Measurements from ENCODE around the gene PLA2G4F.
A peak's percentile ranks its signal among the peaks of the same experiment; 100 is the strongest.

PLA2G4F gene

DNA sequence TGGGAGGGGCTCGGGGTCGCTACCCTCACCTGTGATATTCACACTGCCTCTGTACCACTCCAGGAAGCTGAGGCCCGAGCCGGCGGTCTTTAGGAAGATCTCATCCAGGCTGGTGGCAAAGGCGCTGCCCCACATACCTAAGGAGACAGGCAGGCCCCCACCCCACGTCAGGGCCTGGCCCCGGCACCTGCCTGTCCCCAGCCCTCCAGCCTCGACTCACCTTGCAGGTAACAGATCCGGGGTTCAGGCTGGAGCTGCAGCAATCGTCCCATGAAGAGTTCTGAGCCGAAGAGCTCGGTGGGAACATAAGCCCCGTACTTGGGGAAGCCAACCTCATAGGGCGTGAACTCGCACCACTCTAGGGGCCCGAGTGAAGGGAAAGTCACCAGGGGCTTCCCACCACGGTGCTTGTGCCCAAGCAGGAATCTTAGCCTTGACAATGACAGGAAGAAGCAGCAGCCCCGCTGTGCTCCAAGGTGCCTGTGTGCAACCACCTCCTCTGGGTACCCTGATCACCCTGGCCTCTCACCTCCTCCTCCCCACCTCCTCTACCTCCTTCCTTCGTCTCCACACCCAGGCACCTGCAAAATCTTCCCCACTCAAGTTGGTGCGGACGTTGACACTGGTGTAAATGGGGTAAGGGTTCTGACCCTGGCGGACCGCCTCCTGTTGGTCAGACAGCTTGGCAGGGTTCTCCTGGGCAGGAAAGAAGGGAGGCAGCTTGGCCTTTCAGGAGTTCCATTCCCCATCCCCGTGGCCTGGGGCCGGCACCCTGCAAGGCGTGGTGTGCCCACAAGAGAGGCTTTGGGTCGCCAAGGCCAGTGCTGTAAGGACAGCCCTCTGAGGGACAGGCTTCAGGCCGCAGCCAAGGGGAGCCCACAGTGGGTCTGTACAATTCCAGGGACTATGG, 10.6 kb downstream of the PLA2G4F start:
- no peak for DNase-seq

DNA sequence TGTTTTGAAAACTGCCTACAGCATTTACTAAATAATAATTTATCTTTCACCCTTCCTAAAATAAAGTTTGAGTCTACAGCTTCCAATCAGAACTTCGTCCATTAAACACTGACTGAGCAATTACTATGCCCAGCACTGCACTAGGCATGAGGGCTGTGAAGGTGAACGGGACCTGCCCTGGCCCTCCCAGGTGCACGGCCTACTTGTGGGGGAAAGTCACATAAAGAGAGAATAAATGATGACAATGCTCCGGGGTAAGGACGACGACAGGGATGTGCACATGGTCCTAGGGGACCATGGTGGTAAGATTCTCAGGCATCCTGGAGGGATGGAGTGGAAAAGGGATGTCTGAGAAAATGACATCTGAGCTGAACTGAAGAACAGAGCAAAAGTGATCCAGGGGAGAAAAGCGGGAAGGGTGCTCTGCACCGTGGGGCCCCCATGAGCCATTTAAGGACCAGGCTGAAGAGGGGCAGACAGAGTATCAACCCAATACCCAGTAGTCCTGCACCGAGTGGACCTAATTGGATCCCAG, 11.5 kb downstream of the PLA2G4F start:
- DNase-seq, result no peak

DNA sequence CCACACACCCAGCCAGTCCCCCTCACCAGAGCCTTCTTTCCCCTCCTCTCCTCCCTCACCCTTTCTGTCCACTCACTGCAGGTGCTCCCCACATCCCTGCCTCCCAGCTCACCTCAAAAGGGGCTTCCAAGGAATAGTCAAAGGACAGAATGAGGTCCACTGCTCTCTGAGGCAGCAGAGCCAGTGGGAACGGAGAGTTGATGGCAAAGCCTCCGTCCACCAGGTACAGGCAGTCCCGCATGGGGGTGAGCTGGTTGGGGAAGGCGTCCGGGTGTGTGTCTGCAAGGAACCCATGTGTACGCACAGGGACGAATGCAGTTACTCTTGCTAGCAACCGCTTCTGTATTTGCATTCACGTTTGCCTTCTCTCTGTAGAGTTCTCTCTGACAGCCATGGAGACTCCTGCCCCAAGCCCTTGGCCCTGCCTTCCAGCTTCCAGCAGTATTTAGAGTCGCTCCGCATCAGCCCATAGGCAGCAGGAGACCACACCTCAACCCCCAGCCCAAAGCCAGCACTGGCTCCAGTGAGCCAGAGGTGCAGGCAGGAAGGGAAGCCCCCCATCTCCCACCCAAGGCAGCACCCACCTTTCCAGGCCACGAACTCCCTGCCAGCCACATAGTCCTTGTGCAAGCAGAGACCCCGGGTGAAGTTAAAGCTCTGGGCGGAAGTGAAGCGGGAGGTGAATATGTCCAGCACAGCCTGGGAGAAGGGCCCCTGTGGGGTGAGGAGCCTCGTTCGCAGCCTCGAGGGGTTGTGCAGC, 12.4 kb downstream of the PLA2G4F start:
- DNase-seq, result no peak

DNA sequence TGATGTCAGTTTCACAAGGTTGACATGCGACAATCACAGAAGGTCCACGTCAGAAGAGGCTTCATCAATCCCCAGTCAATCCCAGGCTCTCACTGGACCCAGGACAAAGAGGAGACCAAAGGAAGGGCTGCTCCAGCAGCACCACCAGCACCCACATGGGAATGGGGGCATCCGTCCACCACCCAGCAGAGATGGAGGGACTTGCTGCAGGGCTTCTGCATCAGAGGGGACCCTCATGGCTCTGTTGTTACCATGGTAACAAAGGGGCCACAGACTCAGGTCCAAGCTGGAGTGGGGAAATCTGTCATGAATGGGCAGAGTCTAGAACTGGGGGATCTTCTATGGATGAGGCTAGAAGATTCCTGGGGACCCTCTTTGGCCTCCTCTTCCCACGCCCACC, 13.1 kb downstream of the PLA2G4F start:
- no peak for DNase-seq

DNA sequence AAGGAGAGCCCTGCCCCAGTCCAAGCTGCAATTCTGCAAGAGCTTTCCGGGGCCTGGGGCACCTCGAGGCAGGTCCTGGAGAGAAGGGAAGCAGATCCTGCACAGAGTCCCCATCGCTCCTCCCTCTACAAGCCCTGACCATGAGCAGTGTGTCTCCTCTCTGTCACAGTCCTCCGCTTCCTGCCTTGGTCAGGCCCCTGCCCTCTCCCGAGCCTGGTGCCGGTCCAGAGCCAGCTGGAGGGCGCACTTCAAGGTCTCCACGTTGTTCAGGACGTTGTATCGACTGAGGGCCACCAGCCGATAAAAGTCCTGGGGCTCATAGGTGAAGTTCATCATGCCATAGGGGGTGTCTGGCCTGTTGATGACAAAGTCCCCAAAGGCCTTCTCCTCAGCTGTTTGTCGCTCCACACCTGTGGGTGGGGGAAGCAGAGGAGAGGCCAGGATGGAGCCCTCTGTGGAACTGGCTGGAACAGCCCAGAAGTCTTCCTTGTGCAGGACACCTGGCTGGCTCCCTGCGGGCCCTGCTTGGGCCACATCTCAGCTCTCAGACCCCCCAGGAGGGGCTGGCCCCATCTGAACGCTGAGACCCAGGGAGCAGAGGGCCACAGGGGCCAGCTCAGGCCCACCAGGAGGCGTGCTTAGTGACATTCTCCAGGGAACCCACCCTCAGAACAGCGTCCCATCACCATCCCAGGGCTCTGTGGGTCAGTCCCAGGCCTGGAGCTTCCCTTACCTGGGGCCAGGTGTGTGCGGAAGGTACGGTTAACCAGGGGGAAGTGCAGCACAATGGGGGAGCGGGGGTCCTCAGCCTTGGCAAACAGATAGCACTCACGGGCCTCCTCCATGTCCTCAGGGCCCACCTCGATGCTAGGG, 14.4 kb downstream of the PLA2G4F start:
- DNase-seq, result no peak

DNA sequence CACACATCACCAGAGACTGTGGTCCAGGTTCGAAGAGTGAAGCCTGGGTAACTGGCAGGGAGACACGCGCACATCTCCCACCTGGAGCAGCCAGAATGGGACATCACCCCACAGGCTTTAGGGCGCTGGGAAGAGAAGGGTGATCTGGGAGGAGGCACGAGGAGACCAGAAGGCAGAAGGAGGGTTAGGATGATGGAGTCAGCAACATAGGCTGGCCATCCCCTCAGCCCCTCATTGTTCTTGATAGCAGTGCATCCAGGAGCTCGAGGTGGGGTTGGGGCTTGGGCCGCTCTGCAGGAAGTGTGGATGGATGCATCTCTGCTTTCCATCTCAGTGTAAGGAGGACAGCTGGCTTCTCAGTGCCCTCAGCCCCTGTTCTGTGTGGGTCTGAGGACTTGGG, 15.2 kb downstream of the PLA2G4F start:
- no peak for DNase-seq

DNA sequence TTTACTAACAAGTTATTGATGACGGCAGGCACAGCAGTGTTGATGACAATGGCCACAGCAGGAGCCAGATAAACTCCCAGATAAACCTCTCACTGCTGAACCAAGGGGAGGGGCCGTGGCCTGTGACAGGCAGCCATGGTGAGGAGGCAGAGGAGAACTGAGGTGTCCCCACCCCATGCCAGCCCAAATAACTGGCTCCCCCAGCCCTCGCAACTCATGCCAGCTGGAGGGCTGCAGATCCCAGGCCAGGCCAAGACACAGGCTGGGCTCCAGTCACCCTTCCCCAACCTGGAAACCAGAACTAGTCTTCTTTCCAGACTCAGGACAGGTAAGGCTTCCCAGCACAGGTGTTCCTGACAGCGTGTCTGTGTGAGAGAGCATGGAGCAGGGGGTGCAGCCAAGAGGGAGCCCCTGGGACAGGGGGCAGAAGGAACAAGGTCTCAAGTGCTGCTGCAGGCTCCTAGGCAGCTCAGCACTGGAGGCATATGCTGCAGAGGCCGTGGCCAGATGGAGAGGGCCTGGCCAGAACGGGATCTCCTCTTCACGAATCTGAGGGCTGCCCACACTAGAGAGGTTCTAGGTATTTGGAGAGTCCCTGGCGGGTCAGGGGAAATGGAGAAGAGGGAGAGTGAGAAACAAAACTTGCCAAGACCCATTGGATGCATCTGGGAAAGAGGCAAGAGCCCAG, 15.9 kb downstream of the PLA2G4F start:
- DNase-seq, result no peak

DNA sequence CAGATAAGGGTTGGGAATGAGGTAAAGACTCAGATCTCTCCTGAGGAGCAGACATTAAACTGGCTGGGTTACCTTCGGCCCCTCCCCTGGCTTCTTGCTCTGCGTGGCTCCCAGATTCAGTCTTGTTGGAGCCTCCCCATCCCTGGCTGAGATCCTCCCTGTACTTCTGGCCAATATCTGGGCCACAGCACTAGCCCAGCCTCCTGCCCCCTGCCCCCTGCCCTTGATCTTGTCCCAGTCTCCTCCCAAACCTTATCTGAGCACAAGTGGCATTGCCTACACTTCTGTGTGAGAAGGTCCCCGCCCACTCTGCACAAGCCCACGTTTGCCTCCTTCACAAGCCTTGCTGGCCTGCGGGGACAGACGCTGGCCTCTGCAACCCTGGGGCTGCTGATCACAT, 16.8 kb downstream of the PLA2G4F start:
- DNase-seq, result no peak

DNA sequence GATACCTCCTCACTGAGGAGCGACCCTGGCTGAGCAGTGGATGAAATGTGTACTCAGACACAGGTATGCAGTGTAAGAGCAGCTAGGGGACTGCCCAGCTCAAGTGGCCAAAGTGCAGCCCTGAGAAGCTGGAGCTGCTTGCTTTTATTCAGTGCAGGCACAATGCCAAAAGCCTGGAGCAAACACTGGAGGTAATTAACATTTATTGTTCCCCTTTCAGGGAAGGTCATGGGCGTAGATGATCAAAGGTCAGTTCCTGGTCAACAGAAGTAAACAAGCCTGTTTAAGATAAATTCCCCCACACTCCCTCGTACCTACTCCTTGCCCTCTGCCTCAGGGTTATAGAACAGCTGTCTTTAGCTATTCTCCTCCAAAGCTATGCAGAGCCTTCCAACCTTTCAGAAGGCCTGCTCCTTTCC, 17.5 kb downstream of the PLA2G4F start:
- DNase-seq, result peak; percentile 71

DNA sequence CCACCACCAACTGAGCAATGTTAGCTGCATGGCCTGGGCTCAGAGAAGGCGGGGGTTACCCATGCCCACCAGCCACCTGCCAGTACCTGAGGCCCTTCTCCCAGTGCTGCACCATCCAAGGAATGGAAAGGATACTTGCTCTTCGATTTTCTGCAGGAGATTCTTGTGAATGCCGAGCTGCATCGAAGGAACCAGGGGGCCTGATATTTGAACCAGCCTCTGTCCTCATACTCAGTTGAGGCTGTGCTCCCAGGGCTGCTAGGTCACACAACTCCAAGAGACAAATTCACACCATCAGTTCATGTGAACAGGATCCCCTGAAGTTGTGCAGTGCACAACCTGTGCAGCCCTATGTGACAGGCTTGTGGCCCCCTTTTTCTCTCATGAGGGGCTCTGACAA, 18.0 kb downstream of the PLA2G4F start:
- no peak for DNase-seq

DNA sequence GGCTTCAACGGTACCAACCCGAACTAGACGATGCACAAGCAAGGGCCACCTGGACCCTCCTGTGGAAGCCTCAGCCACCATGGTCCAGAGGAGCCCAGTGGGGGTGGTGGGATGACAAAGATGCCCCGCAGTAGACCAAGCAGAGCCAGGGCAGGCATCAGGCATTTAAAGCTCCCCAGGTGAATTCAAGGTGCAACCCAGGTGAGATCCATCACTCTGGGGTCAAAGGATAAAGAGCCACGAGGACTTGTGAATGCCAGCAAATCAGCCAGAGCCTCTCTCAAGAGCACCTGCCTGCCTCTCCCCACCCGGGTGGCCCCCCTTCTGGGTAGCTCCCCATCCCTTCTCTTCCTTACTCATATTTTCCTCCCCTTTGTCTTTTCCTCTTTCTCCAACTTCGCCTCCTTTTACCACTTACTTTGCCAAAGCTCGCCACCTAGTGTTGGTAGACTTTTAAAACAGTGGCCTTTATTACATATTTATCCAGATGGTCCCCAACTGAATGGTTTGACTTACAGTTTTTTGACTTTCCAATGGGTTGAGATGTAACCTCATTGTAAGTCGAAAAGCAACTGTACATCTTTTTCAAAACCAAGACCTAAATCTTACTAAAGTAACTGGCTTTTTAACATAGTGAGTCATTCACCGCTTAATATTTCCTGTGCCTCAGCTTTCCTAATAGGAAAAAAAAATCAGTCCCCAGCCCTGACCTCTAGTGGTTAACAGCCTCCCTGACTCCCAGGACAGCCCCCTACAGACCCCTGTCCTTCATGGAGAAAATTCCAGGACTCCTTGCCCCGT, 18.8 kb downstream of the PLA2G4F start:
- peak; percentile 70 for DNase-seq

DNA sequence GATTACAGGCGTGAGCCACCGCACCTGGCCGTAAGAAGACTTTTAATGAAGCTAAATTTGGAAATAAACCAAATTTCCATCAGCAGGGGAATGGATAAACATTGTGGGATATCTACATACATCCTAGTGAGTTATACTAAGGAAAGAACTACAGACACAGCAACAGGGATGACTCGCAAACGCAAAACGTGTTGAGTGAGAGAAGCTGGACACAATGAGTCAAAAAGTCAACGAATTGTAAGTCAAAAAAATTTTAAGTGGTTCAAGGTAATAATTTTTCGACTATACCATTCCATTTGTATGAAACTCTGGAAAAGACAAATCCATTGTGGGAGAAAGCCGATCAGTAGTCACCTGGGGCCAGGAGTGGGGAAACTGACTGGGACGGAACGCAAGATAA, 19.9 kb downstream of the PLA2G4F start:
- no peak for DNase-seq

DNA sequence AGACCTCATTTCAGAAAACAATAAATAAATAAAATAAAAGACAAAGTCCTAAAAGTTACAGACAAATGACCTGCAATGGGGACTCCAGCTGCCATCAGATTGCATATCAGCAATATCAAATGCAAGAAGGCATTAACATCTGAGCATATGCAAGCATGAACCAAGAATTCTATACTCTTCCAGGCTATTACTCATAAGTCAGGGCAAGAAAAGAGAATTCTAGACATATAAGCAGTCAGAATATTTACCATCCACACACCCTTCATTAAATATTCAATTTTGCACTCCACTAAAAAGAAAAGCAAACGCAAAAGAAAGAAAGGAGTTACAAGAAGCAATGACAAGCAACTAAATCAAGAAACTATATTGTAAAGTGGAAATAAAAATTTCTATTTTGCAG, 21.1 kb downstream of the PLA2G4F start:
- DNase-seq, result no peak

DNA sequence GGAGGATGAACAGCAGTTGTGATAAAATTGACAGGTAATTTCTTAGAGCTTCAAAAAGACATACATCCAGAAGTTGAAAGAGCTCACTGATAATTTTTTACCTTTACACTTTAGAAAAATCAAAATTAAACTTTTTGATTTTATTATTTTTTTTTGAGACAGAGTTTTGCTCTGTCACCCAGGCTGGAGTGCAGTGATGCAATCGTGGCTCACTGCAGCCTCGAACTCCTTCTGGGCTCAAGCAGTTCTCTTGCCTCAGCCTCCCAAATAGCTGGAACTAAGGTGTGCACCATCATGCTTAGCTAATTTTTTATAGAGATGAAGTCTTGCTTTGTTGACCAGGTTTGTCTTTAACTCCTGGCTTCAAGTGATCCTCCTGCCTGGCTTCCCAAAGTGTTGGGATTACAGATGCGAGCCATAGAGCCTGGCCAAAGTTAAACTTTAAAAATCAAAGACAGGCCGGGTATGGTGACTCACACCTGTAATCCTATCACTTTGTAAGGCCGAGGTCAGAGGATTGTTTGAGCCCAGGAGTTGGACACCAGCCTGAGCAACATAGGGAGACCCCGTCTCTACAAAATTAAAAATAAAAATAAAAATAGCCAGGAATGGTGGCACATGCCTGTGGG, 21.7 kb downstream of the PLA2G4F start:
- DNase-seq, result no peak

DNA sequence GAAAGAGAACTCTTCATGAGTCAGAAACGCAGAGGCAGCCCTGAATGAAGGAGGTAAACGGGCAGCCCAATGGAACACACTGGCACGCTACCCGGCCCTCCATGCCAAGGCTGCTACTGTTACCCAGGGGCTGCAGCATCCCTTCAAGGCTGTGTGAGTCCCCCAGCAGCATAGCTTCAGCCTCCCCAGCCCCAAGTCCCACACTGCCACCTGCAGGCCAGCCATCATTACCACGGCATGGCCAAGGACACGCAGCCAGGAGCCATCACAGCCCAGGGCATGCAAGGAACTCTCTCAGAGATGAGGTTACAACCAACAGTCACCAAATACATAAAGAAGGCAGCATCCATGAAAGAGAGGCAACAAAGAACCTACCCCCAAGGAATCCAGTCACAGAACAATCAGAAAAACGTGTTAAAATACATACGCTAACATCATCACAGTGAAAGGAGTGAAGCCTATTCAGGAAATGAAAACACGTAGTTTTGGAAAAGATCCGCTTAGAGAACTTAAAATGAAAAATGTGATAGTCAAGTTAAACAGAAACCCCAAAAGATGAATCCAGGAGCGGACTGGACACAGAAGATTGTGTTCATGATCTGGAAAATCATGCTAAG, 22.4 kb downstream of the PLA2G4F start:
- DNase-seq, result peak; percentile 78

DNA sequence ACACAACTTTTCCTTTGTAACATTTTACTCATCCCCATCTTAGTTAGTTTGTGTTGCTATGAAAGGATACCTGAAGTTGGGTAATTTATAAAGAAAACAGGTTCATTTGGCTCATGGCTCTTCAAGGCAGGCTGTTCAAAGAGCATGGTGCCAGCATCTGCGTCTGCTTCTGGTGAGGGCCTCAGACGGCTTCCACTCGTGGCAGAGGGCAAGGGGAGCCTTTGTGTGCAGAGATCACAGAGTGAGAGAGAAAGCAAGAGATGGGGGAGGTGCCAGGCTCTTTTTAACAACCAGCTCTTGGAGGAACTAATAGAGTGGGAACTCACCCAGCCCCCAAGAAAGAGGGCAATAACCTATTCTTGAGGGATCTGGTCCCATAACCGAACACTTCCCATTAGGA, 23.1 kb downstream of the PLA2G4F start:
- DNase-seq, result no peak

DNA sequence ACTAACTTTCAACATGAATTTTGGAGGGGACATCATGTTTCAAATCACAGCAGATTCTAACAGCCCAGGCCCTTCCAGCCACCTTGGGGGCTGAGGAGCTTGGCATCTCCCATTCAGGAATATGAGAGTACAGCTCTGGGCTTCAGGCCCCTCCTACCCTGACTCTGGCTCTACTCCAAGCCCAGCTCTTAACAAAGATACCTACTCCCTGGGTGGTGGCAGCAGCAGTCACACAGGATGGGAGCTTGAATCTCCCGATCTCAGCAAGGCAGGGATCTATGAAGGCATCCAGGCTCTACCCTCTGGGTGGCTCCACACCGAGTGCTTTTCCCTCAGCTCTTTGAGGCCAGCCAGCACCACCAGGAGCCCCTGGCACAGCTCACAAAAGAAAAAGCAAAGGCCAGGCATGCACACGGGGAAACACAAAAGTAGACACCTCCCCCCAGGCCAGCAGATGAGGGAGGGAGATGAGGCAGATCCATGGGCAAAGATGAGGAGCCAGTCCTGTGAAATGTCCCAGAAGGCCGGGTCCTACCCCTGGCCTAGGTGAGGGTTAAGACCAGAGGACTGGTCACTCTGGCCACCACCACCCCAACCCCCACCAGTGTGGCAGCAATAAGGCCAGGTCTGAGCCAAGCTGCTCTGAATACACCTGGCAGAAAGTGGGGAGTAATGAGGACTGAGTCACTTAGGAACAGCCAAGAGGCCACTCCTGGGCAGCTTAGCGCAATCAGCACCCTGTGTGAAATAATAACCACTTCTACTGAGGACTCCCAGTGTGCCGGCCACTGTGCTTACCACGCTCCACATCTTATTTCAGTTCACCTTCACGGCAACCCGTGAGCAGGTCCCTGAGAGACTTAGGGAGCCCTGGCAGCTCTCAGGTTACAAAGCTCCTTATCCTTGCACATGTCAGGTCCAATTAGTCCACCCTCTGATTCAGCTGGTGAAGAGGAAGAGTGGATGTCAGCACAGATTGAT, 24.3 kb downstream of the PLA2G4F start:
- peak; percentile 26 for DNase-seq

DNA sequence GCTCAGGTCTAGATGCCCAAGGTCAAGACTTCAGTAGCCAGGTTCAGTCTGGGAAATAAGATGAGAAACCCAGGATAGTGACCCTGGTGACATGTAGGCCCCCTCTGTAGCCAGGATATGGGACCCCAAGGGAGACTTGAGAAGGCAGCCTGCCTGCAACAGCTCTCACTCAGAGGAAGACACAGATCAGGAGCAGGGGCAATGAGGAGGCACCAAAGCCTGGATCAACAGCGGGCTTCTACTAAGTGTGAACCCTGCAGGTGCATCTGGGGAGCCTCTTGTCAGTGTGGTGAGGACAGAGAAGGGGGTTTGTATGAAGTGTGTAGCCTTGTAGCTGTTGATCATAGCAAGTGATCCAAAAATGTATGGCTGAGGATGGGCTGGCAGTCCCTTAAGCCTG, 25.4 kb downstream of the PLA2G4F start:
- DNase-seq, result no peak
